Measurements from ENCODE around the gene SHTN1.

- TF ChIP-seq POLR2AphosphoS5 (IDR thresholded peaks at IDR 0.05) = no peak
- TF ChIP-seq, protein P1, sequence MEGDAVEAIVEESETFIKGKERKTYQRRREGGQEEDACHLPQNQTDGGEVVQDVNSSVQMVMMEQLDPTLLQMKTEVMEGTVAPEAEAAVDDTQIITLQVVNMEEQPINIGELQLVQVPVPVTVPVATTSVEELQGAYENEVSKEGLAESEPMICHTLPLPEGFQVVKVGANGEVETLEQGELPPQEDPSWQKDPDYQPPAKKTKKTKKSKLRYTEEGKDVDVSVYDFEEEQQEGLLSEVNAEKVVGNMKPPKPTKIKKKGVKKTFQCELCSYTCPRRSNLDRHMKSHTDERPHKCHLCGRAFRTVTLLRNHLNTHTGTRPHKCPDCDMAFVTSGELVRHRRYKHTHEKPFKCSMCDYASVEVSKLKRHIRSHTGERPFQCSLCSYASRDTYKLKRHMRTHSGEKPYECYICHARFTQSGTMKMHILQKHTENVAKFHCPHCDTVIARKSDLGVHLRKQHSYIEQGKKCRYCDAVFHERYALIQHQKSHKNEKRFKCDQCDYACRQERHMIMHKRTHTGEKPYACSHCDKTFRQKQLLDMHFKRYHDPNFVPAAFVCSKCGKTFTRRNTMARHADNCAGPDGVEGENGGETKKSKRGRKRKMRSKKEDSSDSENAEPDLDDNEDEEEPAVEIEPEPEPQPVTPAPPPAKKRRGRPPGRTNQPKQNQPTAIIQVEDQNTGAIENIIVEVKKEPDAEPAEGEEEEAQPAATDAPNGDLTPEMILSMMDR (IDR thresholded peaks at IDR 0.05) = no peak
These were observed 12.8 kb downstream of the SHTN1 start for GRCh38 chr10:116992183-116992582.

All from suprapubic skin (tissue), 3 donors.